ENCODE results near the gene RASSF4.
A peak's percentile ranks its signal among the peaks of the same experiment; 100 is the strongest.
"Not testable (repeated sequence)": the region's sequence is repeated elsewhere in the genome, so short reads cannot be mapped to it uniquely, and the experiment has no call there.

Gene RASSF4

GRCh38 chr10:45005284-45005683, 45.7 kb downstream of the RASSF4 start:
- DNase-seq (ENCODE audit: low spot score): no peak

GRCh38 chr10:45006276-45007030, 46.9 kb downstream of the RASSF4 start:
- no peak for DNase-seq (ENCODE audit: low spot score)

DNA sequence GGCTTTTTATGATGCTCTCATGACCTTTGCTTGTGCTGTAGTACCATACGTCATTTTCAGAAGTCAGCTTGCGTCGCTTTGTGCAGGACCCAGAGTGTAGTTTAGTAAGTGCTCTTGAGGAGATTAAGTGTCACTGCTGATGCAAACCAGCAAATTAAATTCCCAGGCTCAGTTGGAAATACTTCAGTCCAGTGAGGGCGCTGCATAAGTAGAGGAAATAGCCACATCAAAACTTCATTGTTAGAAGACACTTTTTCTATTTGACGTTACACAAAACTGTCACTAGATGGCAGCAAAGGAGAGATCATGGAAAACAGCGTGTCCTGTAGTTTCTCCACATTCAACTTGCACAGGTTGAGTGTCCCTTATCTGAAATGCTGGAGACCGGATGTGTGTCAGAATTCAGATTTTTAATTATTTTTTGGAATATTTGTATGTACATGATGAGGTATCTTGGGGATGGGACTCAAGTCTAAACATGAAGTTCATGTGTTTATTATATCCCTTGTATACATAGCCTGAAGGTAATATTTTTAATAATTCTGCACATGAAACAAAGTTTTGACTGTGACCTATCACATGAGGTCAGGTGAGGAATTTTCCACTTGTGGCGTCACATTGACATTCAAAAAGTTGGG, 49.0 kb downstream of the RASSF4 start:
- peak; percentile 73 for DNase-seq (ENCODE audit: low spot score)

- not testable (repeated sequence) for DNase-seq (ENCODE audit: low spot score)
These were observed 55.0 kb downstream of the RASSF4 start for GRCh38 chr10:45014557-45014956.

DNA sequence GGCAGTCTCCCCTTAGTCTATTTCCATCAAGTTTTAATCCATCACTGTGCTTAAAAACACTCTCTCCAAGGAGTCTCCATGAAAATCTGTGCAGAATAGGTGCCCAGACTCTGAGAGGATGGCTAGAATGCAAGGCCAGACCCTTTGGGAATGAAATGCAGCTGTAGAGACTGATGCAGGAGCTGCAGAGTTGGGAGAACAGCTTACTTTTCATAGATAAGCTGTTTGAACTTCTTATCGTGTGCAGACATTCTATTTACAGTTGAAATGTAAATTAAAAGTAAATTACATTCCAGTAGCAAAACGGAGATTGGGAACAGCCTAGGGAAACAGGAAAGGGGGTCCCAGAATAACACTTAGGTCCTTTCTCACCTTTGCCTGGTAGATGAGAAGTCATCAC, 56.0 kb downstream of the RASSF4 start:
- DNase-seq (ENCODE audit: low spot score): no peak

DNA sequence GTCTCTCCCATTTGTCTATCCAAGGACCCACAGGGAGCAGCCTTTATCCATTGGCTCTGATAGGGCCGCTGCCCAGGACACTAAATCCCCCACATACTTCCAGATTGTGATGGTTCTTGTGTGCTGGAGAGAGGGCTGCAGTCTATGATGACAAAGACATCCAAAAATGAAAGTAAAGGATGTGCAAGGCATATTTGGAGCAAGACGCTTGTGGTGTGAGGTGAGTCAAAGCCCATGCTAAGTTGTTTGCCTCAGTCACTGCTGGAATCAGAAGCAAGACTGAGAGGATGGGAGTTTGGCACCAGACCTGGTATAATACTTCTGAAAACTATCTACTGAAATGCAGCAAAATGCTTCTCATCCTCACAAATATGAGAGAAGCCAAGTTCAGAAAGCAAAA, 63.8 kb downstream of the RASSF4 start:
- no peak for DNase-seq (ENCODE audit: low spot score)

GRCh38 chr10:45034301-45034700, 74.7 kb downstream of the RASSF4 start:
- no peak for DNase-seq (ENCODE audit: low spot score)

DNA sequence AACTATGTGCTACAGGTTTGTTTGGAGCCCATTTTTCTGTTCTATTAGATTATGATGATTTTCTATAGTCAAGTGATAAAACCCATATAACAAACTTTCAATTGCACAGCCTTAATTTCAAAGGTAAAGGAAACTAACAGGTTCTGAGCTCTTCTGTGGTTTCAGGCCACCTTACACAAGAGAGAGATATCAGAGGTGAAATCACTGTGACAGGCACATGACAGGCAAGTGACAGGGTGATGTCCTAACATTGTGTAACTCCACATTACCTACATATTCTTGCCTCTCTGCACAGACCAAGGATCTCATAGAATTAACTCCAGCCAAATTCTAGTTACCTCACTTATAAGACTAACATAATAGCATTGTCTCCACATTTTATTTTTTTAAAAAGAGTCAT, 76.1 kb downstream of the RASSF4 start:
- no peak for DNase-seq (ENCODE audit: low spot score)

- no peak for DNase-seq (ENCODE audit: low spot score)
These were observed 81.4 kb downstream of the RASSF4 start for GRCh38 chr10:45040921-45041542.

DNA sequence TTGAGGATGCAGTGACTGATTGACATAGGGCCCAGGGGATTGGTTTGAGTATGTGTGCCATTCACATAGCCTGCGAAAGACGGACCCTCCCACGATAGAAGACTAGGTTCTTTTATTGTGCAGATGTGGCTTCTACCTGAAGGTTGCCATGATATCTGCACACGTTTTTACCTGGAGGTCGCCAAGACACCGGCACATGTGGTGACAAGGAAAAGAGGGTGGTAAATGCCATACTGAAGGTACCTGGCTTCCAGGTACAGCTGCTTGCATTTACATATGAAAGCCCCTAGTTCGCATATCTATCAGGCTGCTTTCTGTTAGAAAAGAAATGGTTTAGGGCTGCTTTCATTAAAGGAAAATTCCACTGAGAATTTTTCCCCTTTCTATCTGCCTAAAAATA, 84.7 kb downstream of the RASSF4 start:
- no peak for DNase-seq (ENCODE audit: low spot score)

All from CD4-positive, alpha-beta T cell treated with Interleukin-2 at 100 ng/mL for 4 hours (primary cell).